ENCODE measurements around the gene NPSR1.
"Not testable (repeated sequence)": the region's sequence is repeated elsewhere in the genome, so short reads cannot be mapped to it uniquely, and the experiment has no call there.

NPSR1 gene

DNA sequence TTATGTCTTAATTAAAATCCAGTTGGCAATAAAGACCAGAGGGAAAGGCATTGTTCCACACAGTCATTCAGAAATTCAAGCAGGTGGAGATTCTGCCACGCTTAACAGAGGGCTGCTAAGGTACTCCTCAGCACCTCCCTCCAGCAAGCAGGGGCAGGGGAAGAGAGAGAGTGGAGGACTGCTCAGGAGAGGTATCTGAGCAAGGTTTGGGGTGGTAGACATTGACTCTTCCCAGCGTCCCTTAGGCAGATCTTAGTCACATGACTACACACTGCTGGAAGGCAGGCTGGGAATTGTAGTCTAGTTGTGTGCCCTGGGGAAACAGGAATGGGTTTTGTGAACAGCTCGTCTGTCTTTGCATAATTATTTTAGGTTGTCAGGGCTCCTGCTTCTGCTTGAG lies 181.6 kb downstream of the NPSR1 start:
- no peak for DNase-seq

- DNase-seq, result no peak
Measured at GRCh38 chr7:34840176-34840785, 182.3 kb downstream of the NPSR1 start.

- no peak for DNase-seq
Measured at GRCh38 chr7:34841326-34841725, 183.3 kb downstream of the NPSR1 start.

DNA sequence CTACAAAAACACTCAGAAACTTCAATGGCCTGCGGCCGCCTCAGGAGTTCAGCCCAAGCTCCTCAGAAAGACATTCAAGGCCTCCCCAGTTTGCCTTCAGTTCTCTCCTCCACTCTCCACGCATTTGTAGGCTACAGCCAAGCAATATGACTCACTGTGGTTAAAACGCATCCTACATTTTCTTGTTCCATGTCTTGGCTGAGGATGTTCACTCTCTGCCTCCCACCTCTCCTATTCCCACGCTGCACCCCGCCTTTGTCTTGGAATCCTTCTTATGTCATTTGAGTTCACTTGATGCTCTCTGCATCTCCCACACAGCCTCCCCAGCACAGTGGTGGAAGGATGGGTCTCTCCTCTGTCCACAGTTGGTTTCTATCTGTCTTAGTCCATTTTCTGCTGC lies 184.8 kb downstream of the NPSR1 start:
- no peak for DNase-seq

GRCh38 chr7:34844406-34844805 lies 186.4 kb downstream of the NPSR1 start:
- DNase-seq, result no peak

GRCh38 chr7:34844936-34845665 lies 187.1 kb downstream of the NPSR1 start:
- DNase-seq, result no peak

- no peak for DNase-seq
Measured at GRCh38 chr7:34845666-34846361, 187.8 kb downstream of the NPSR1 start.

GRCh38 chr7:34846976-34847375 lies 189.0 kb downstream of the NPSR1 start:
- DNase-seq, result no peak

- DNase-seq, result no peak
Measured at GRCh38 chr7:34848670-34849069, 190.7 kb downstream of the NPSR1 start.

DNA sequence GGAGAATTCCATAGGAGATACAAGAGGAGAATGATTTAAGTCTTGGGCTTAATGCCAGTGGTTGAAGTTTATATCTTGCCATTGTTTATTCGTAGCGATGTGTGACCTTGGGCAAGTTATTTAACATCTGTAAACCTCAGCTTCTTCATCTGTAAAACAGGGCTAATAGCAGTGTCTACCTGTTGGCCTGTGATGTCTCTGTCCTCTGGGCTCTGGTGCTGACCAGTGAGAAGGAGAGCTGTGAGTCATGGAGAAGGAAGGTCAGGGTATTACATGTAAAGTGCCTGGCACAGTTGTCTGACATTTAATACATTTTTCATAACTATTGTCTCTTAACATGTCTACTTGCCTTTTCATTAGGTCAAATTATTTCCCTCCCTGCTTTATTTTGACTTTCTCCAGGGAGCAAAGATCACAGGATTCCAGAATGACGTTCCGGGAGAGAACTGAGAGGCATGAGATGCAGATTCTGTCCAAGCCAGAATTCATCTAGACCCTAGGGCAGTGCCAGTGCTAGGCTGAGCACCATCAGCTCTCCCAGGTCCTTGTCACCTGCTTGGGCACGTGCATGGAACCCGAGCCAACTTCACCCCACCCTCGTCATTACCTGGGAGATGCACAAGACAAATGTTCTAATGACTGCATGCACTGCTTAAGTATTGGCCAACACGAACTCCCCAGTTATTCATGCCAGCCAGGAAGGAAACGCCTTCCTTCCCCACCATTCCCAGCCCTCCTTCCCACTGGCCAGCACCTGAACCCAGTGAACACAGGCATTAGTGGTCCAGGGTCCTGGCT lies 191.3 kb downstream of the NPSR1 start:
- DNase-seq, result no peak

DNA sequence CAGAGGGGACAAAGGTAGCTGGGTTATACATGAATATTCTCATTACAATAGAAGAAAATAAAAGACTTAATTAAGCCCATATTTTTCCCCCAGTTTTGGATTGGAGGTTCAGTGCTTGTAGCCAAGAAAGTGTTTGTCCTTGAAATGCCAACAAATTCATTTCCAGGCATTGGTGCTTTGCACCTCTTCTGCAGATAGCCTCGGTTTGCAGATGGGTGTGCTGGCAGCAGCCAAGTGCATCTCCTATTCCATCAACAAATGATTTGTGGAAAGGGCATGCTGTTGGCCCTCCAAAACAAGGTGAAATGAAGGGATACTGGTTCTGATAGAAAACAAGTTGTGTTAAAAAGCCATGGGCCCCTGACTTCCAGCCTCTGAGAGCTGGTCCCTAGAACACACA lies 192.0 kb downstream of the NPSR1 start:
- no peak for DNase-seq

DNA sequence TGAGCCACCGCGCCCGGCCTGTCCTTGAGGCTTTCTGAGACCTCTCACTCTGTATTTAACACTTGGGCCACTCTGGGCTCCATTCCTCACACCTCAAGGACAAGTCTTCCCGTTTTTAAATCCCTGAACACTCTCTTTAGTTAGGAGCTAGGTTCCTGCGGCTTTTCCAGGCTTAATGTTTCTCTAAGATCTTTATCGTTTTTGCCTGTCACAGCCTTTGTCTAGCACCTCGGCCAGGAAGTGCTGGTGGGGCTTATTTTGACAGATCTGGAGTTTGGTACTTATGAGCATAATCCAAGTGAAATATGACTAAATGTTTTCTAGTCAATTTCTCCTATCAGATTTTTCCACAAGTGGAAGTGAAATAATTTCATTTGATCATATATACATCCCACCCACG lies 192.7 kb downstream of the NPSR1 start:
- DNase-seq, result no peak

GRCh38 chr7:34851431-34851830 lies 193.4 kb downstream of the NPSR1 start:
- DNase-seq, result no peak

- DNase-seq, result not testable (repeated sequence)
Measured at GRCh38 chr7:34858444-34858843, 200.4 kb downstream of the NPSR1 start.

DNA sequence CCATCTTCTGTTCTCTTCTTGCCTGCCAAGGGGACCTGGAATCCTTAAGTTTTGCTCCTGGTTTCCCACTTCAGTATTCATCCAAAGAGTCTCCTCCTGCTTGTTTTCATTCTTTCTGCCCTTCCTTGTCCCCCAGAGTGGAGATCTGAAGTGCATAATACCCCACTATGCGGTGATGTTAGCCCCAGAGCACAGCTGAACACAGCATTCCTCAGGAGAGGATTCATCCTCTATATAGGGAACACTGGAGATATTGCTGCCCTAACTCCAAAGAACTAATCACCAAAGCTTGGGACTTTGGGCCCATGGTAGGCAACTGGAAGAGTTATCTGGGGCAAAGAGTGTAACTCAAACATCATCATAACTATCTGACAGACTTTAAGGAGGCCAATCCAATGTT lies 201.3 kb downstream of the NPSR1 start:
- not testable (repeated sequence) for DNase-seq

DNA sequence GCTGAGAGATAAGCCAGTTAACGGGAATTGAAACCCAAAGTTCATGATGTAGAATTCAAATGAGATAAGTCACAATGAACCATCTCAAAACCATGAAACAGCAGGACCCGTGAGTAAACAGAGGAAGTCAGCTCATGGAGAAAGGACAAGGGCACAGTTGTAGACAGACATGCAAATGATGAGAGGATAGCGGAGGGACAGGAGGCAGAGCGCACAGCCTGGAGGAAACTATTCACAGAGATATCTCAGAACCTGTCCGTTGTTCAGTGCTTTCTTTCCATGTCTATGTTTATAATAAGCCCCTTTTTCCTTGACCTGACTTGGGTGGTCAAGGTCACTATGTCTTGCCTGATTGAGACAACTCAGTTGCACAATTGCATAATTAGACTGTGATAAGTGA lies 208.2 kb downstream of the NPSR1 start:
- not testable (repeated sequence) for DNase-seq

GRCh38 chr7:34867341-34867740 lies 209.3 kb downstream of the NPSR1 start:
- not testable (repeated sequence) for DNase-seq

- DNase-seq, result not testable (repeated sequence)
Measured at GRCh38 chr7:34868602-34869001, 210.6 kb downstream of the NPSR1 start.

GRCh38 chr7:34869057-34869456 lies 211.0 kb downstream of the NPSR1 start:
- no peak for DNase-seq

GRCh38 chr7:34870041-34870440 lies 212.0 kb downstream of the NPSR1 start:
- not testable (repeated sequence) for DNase-seq

GRCh38 chr7:34874329-34874728 lies 216.3 kb downstream of the NPSR1 start:
- DNase-seq, result not testable (repeated sequence)

GRCh38 chr7:34875481-34875880 lies 217.5 kb downstream of the NPSR1 start:
- no peak for DNase-seq
